Coronary artery (tissue), 2 donors: ENCODE measurements around the gene STX2.

Experiments
- DNase-seq: peaks from one replicate; pipeline ENCODE4 v3.0.0-alpha.2; 2017; ENCODE audit warnings: low spot score
- H3K27ac ChIP-seq, 2 donors: fragments of 200-600 bp; sonication (generic); one replicate each; pipeline ENCODE4 v1.5.1; 2016 to 2019
- H3K4me3 ChIP-seq: fragments of 200-600 bp; sonication (generic); 2 replicates; pipeline ENCODE4 v1.5.1; 2016; ENCODE audit warnings: mild to moderate bottlenecking, moderate library complexity
- CTCF ChIP-seq: fragments of 200-600 bp; sonication (generic); IDR thresholded peaks from one replicate; pipeline ENCODE4 v1.5.1; 2019; ENCODE audit warnings: antibody characterized with exemption

Gene STX2

GRCh38 chr12:130770413-130771028 lies 68.5 kb downstream of the STX2 start:
- DNase-seq = no peak
- no peak for TF ChIP-seq CTCF
- H3K27ac ChIP-seq = no peak overlapping the region
- H3K4me3 ChIP-seq = no peak overlapping the region

GRCh38 chr12:130768120-130768519 lies 70.9 kb downstream of the STX2 start:
- no peak for TF ChIP-seq CTCF
- no peak overlapping the region for H3K4me3 ChIP-seq
- no peak overlapping the region for H3K27ac ChIP-seq
- no peak for DNase-seq

DNA sequence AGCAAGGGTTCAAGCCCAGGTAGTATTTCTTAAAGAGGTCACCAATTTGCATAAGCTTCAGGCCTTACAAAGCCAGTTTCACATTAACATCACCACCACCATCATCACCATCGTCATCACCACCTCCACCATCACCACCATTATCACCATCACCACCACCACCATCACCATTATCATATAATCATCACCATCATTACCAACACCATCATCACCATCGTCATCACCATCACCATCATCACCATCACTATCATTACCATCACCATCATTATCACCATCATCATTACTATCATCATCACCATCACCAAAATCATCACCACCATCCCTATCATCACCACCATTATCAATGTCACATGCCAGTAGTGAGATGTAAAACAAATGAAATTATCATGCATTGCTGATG lies 72.6 kb downstream of the STX2 start:
- Histone ChIP-seq H3K27ac (no peak overlapping the region), H3K4me3 (no peak overlapping the region)
- DNase-seq = no peak
- TF ChIP-seq CTCF = no peak

GRCh38 chr12:130765186-130765659 lies 73.8 kb downstream of the STX2 start:
- Histone ChIP-seq H3K27ac (no peak overlapping the region), H3K4me3 (no peak overlapping the region)
- no peak for TF ChIP-seq CTCF
- DNase-seq = no peak

GRCh38 chr12:130764475-130765185 lies 74.4 kb downstream of the STX2 start:
- Histone ChIP-seq H3K27ac (no peak overlapping the region), H3K4me3 (no peak overlapping the region)
- DNase-seq = no peak
- no peak for TF ChIP-seq CTCF

- Histone ChIP-seq H3K4me3 (no peak overlapping the region), H3K27ac (no peak overlapping the region)
- no peak for TF ChIP-seq CTCF
- no peak for DNase-seq
Observed at GRCh38 chr12:130764073-130764472, 75.0 kb downstream of the STX2 start.

DNA sequence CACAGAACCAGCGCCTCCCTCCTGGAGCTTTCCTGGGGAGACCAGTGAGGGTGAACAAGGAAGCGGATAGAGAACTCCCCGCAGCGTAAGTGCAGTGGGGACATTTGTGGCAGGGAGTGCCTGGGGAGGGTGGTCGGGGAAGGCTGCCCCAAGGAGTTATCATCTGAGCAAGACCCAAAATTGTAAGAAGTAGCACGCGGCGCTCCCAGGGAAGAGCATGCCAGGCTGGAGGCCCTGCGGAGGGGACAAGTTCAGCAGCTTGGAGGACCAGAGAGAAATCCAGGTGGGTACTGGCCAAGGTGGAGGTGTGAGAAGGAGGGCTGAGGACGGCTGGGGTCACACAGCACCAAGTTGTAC lies 76.8 kb downstream of the STX2 start:
- no peak for DNase-seq
- H3K4me3 ChIP-seq = no peak overlapping the region
- TF ChIP-seq CTCF = no peak
- H3K27ac ChIP-seq = no peak overlapping the region
